Activated T-cell treated with anti-CD3 and anti-CD28 coated beads, Interleukin-2, amount 50 U/mL, for 4 hours (primary cell): ENCODE measurements around the gene CYFIP1. TPM values are rescaled to one million over a fixed set of nuclear protein-coding genes. Genes with fewer than 3 reads are reported as not detected.

ENCODE experiments used
- ATAC-seq, 2 donors: fragments of 200-7000 bp; cut with Tn5 transposase; one replicate each; pipeline ENCODE4 v1.10.0; 2021
- DNase-seq: peaks from one replicate; pipeline ENCODE4 v3.0.0-alpha.2; 2020
- H3K27me3 Mint-ChIP-seq: one replicate; pipeline ENCODE4 v1.8.0; 2021; ENCODE audit warnings: low read depth, mixed read lengths
- H3K36me3 Mint-ChIP-seq: one replicate; pipeline ENCODE4 v1.8.0; 2022; ENCODE audit warnings: mixed read lengths; ENCODE audit not compliant: insufficient read depth
- H3K4me1 Mint-ChIP-seq: one replicate; pipeline ENCODE4 v1.8.0; 2021; ENCODE audit warnings: low read depth, mixed read lengths
- H3K4me3 Mint-ChIP-seq: one replicate; pipeline ENCODE4 v1.8.0; 2021; ENCODE audit warnings: mild to moderate bottlenecking, moderate library complexity, mixed read lengths
- H3K9me3 Mint-ChIP-seq: one replicate; pipeline ENCODE4 v1.8.0; 2021; ENCODE audit warnings: mixed read lengths
- total RNA-seq, 3 donors: library from RNA; stranded (reverse); gene quantifications; one replicate each; pipeline ENCODE4 v1.2.1, GENCODE V29; 2021

CYFIP1 gene
- total RNA-seq, 3 donors from 2014 or later: 8.8 to 17.9 (median 12.5) TPM

- ATAC-seq: no peak
Measured at GRCh38 chr15:22872936-22873701, 107.0 kb downstream of the CYFIP1 start.

GRCh38 chr15:22871481-22872086 lies 108.6 kb downstream of the CYFIP1 start:
- DNase-seq (no peak), ATAC-seq (no peak)
- Mint-ChIP-seq H3K36me3 (peaks cover 26% of the 10 kb centered on the region), H3K4me3 (no peak overlapping the region), H3K4me1 (no peaks in the 10 kb centered on the region), H3K27me3 (no peaks in the 10 kb centered on the region), H3K9me3 (no peaks in the 10 kb centered on the region)

More at GRCh38 chr15:22872936-22873701, 107.0 kb downstream of the CYFIP1 start:
- H3K4me1 Mint-ChIP-seq: no peaks in the 10 kb centered on the region
- DNase-seq: no peak
- peaks cover 20% of the 10 kb centered on the region for H3K36me3 Mint-ChIP-seq
- H3K4me3 Mint-ChIP-seq: no peak overlapping the region
- no peaks in the 10 kb centered on the region for H3K9me3 Mint-ChIP-seq
- no peaks in the 10 kb centered on the region for H3K27me3 Mint-ChIP-seq

GRCh38 chr15:22870865-22871264 lies 109.3 kb downstream of the CYFIP1 start:
- peaks cover 31% of the 10 kb centered on the region for H3K36me3 Mint-ChIP-seq
- no peaks in the 10 kb centered on the region for H3K27me3 Mint-ChIP-seq
- DNase-seq (no peak), ATAC-seq (no peak)
- H3K4me3 Mint-ChIP-seq: no peak overlapping the region
- no peaks in the 10 kb centered on the region for H3K9me3 Mint-ChIP-seq
- H3K4me1 Mint-ChIP-seq: no peaks in the 10 kb centered on the region

- Mint-ChIP-seq H3K9me3 (no peaks in the 10 kb centered on the region), H3K4me1 (no peaks in the 10 kb centered on the region), H3K4me3 (no peak overlapping the region), H3K36me3 (peaks cover 31% of the 10 kb centered on the region), H3K27me3 (no peaks in the 10 kb centered on the region)
- ATAC-seq (no peak), DNase-seq (no peak)
Measured at GRCh38 chr15:22869856-22870255, 110.3 kb downstream of the CYFIP1 start.

GRCh38 chr15:22868928-22869327 lies 111.2 kb downstream of the CYFIP1 start:
- Mint-ChIP-seq H3K36me3 (peaks cover 35% of the 10 kb centered on the region), H3K4me3 (no peak overlapping the region), H3K27me3 (no peaks in the 10 kb centered on the region), H3K9me3 (no peaks in the 10 kb centered on the region), H3K4me1 (no peaks in the 10 kb centered on the region)
- DNase-seq: no peak
- ATAC-seq: no peak

GRCh38 chr15:22868495-22868894 lies 111.7 kb downstream of the CYFIP1 start:
- peaks cover 39% of the 10 kb centered on the region for H3K36me3 Mint-ChIP-seq
- DNase-seq (no peak), ATAC-seq (no peak)
- no peaks in the 10 kb centered on the region for H3K27me3 Mint-ChIP-seq
- H3K9me3 Mint-ChIP-seq: no peaks in the 10 kb centered on the region
- H3K4me3 Mint-ChIP-seq: no peak overlapping the region
- no peaks in the 10 kb centered on the region for H3K4me1 Mint-ChIP-seq

- H3K4me3 Mint-ChIP-seq: no peak overlapping the region
Measured at GRCh38 chr15:22867886-22868285, 112.3 kb downstream of the CYFIP1 start.

GRCh38 chr15:22866079-22866478 lies 114.1 kb downstream of the CYFIP1 start:
- H3K36me3 Mint-ChIP-seq: peaks cover 47% of the 10 kb centered on the region

More at GRCh38 chr15:22867886-22868285, 112.3 kb downstream of the CYFIP1 start:
- no peak for DNase-seq
- no peak for ATAC-seq
- Mint-ChIP-seq H3K27me3 (no peaks in the 10 kb centered on the region), H3K36me3 (peaks cover 40% of the 10 kb centered on the region), H3K9me3 (no peaks in the 10 kb centered on the region), H3K4me1 (no peaks in the 10 kb centered on the region)

GRCh38 chr15:22863356-22863755 lies 116.8 kb downstream of the CYFIP1 start:
- no peaks in the 10 kb centered on the region for H3K27me3 Mint-ChIP-seq
- no peak for ATAC-seq

More at GRCh38 chr15:22866079-22866478, 114.1 kb downstream of the CYFIP1 start:
- H3K27me3 Mint-ChIP-seq: no peaks in the 10 kb centered on the region
- H3K4me3 Mint-ChIP-seq: no peak overlapping the region
- H3K9me3 Mint-ChIP-seq: no peaks in the 10 kb centered on the region
- peaks cover 4% of the 10 kb centered on the region for H3K4me1 Mint-ChIP-seq
- DNase-seq: no peak
- no peak for ATAC-seq

GRCh38 chr15:22861161-22861560 lies 119.0 kb downstream of the CYFIP1 start:
- Mint-ChIP-seq H3K27me3 (no peaks in the 10 kb centered on the region), H3K4me1 (peaks cover 4% of the 10 kb centered on the region), H3K9me3 (no peaks in the 10 kb centered on the region), H3K36me3 (peaks cover 40% of the 10 kb centered on the region), H3K4me3 (no peak overlapping the region)
- DNase-seq (no peak), ATAC-seq (no peak)

More at GRCh38 chr15:22863356-22863755, 116.8 kb downstream of the CYFIP1 start:
- H3K9me3 Mint-ChIP-seq: no peaks in the 10 kb centered on the region
- peaks cover 45% of the 10 kb centered on the region for H3K36me3 Mint-ChIP-seq
- no peak for DNase-seq
- peaks cover 4% of the 10 kb centered on the region for H3K4me1 Mint-ChIP-seq
- H3K4me3 Mint-ChIP-seq: no peak overlapping the region

- ATAC-seq: no peak
- Mint-ChIP-seq H3K9me3 (no peaks in the 10 kb centered on the region), H3K27me3 (no peaks in the 10 kb centered on the region), H3K4me3 (no peak overlapping the region), H3K4me1 (peaks cover 3% of the 10 kb centered on the region), H3K36me3 (peaks cover 33% of the 10 kb centered on the region)
- no peak for DNase-seq
Measured at GRCh38 chr15:22856659-22857058, 123.5 kb downstream of the CYFIP1 start.

GRCh38 chr15:22855791-22856190 lies 124.4 kb downstream of the CYFIP1 start:
- no peaks in the 10 kb centered on the region for H3K9me3 Mint-ChIP-seq
- H3K4me3 Mint-ChIP-seq: no peak overlapping the region
- H3K36me3 Mint-ChIP-seq: peaks cover 33% of the 10 kb centered on the region

GRCh38 chr15:22851513-22851912 lies 128.7 kb downstream of the CYFIP1 start:
- DNase-seq: no peak
- H3K36me3 Mint-ChIP-seq: peaks cover 31% of the 10 kb centered on the region

More at GRCh38 chr15:22855791-22856190, 124.4 kb downstream of the CYFIP1 start:
- Mint-ChIP-seq H3K27me3 (no peaks in the 10 kb centered on the region), H3K4me1 (peaks cover 8% of the 10 kb centered on the region)
- ATAC-seq: no peak
- DNase-seq: no peak

GRCh38 chr15:22850055-22850454 lies 130.1 kb downstream of the CYFIP1 start:
- Mint-ChIP-seq H3K4me3 (no peak overlapping the region), H3K4me1 (peaks cover 24% of the 10 kb centered on the region), H3K27me3 (no peaks in the 10 kb centered on the region), H3K36me3 (peaks cover 30% of the 10 kb centered on the region), H3K9me3 (no peaks in the 10 kb centered on the region)
- DNase-seq (no peak), ATAC-seq (no peak)

More at GRCh38 chr15:22851513-22851912, 128.7 kb downstream of the CYFIP1 start:
- Mint-ChIP-seq H3K9me3 (no peaks in the 10 kb centered on the region), H3K27me3 (no peaks in the 10 kb centered on the region), H3K4me1 (peaks cover 17% of the 10 kb centered on the region), H3K4me3 (no peak overlapping the region)
- ATAC-seq: no peak

- Mint-ChIP-seq H3K9me3 (no peaks in the 10 kb centered on the region), H3K4me3 (no peak overlapping the region), H3K4me1 (peaks cover 42% of the 10 kb centered on the region), H3K27me3 (no peaks in the 10 kb centered on the region), H3K36me3 (peaks cover 35% of the 10 kb centered on the region)
- no peak for DNase-seq
- no peak for ATAC-seq
Measured at GRCh38 chr15:22846073-22846472, 134.1 kb downstream of the CYFIP1 start.
